Effector CD8-positive, alpha-beta T cell (primary cell): Measurements from ENCODE around the gene LGALS9B.
"Not testable (repeated sequence)": the region's sequence is repeated elsewhere in the genome, so short reads cannot be mapped to it uniquely, and the experiment has no call there.

Source experiments
- DNase-seq: peaks from one replicate; lab custom pipeline; 2025; lab: John Stamatoyannopoulos, UW
- total RNA-seq, 4 experiments: gene quantifications; one replicate each; lab custom pipeline; 2026; lab: John Stamatoyannopoulos, UW

LGALS9B gene
- total RNA-seq, result 0 reads per million in 4 experiments

- not testable (repeated sequence) for DNase-seq
These were observed at the start of gene LGALS9B for GRCh38 chr17:20467447-20467846. Gene LGALS9B (minus strand): TSS chr17:20467539. CDS start chr17:20467470, 69 bp downstream.

- DNase-seq, result not testable (repeated sequence)
These were observed 49.6 kb upstream of the LGALS9B start for GRCh38 chr17:20516986-20517385.

- DNase-seq, result not testable (repeated sequence)
These were observed 47.8 kb upstream of the LGALS9B start for GRCh38 chr17:20515099-20515498.

- not testable (repeated sequence) for DNase-seq
These were observed 46.2 kb upstream of the LGALS9B start for GRCh38 chr17:20513539-20513938.

- DNase-seq, result not testable (repeated sequence)
These were observed 45.0 kb upstream of the LGALS9B start for GRCh38 chr17:20512378-20512777.

GRCh38 chr17:20511778-20512177 is 44.4 kb upstream of the LGALS9B start:
- not testable (repeated sequence) for DNase-seq

- DNase-seq, result not testable (repeated sequence)
These were observed 38.0 kb upstream of the LGALS9B start for GRCh38 chr17:20505333-20505732.

GRCh38 chr17:20504388-20505066 is 37.2 kb upstream of the LGALS9B start:
- DNase-seq, result not testable (repeated sequence)

- DNase-seq, result not testable (repeated sequence)
These were observed 34.6 kb upstream of the LGALS9B start for GRCh38 chr17:20501896-20502295.

- DNase-seq, result not testable (repeated sequence)
These were observed 33.0 kb upstream of the LGALS9B start for GRCh38 chr17:20500346-20500745.

GRCh38 chr17:20495420-20495819 is 28.1 kb upstream of the LGALS9B start:
- DNase-seq, result not testable (repeated sequence)

GRCh38 chr17:20494735-20495134 is 27.4 kb upstream of the LGALS9B start:
- DNase-seq, result not testable (repeated sequence)

GRCh38 chr17:20494147-20494546 is 26.8 kb upstream of the LGALS9B start:
- DNase-seq, result not testable (repeated sequence)

- DNase-seq, result not testable (repeated sequence)
These were observed 25.6 kb upstream of the LGALS9B start for GRCh38 chr17:20492971-20493370.

GRCh38 chr17:20492099-20492498 is 24.8 kb upstream of the LGALS9B start:
- DNase-seq, result not testable (repeated sequence)

GRCh38 chr17:20484930-20485329 is 17.6 kb upstream of the LGALS9B start:
- DNase-seq, result not testable (repeated sequence)

- DNase-seq, result not testable (repeated sequence)
These were observed 12.7 kb upstream of the LGALS9B start for GRCh38 chr17:20479889-20480591.

GRCh38 chr17:20477398-20478071 is 10.2 kb upstream of the LGALS9B start:
- DNase-seq, result not testable (repeated sequence)

- DNase-seq, result not testable (repeated sequence)
These were observed 7.9 kb upstream of the LGALS9B start for GRCh38 chr17:20475137-20475831.

GRCh38 chr17:20474081-20474480 is 6.7 kb upstream of the LGALS9B start:
- DNase-seq, result not testable (repeated sequence)

GRCh38 chr17:20469946-20470345 is 2.6 kb upstream of the LGALS9B start:
- DNase-seq, result not testable (repeated sequence)

GRCh38 chr17:20469107-20469506 is 1.8 kb upstream of the LGALS9B start:
- DNase-seq, result not testable (repeated sequence)
